GM18868 (cell line): ENCODE measurements around the gene P3H2.
"Not testable (repeated sequence)": the region's sequence is repeated elsewhere in the genome, so short reads cannot be mapped to it uniquely, and the experiment has no call there.

Source experiments
- ATAC-seq: cut with Tn5 transposase; IDR thresholded peaks from one replicate; pipeline ENCODE4 v1.9.1; 2021; ENCODE audit warnings: mild to moderate bottlenecking, moderate library complexity; ENCODE audit not compliant: unreplicated experiment

Gene P3H2

GRCh38 chr3:190086191-190086590, 34.5 kb downstream of the P3H2 start:
- peak; percentile 62 for ATAC-seq

GRCh38 chr3:190084983-190085382, 35.7 kb downstream of the P3H2 start:
- ATAC-seq = no peak

- no peak for ATAC-seq
Measured at GRCh38 chr3:190083635-190084034, 37.1 kb downstream of the P3H2 start.

GRCh38 chr3:190081389-190081788, 39.3 kb downstream of the P3H2 start:
- ATAC-seq = peak; percentile 57

- ATAC-seq = not testable (repeated sequence)
Measured at GRCh38 chr3:190079173-190079572, 41.5 kb downstream of the P3H2 start.

- ATAC-seq = no peak
Measured at GRCh38 chr3:190077395-190078045, 43.2 kb downstream of the P3H2 start.

- no peak for ATAC-seq
Measured at GRCh38 chr3:190076601-190077394, 43.9 kb downstream of the P3H2 start.

- no peak for ATAC-seq
Measured at GRCh38 chr3:190076136-190076535, 44.6 kb downstream of the P3H2 start.

- peak; percentile 60 for ATAC-seq
Measured at GRCh38 chr3:190074817-190075216, 45.9 kb downstream of the P3H2 start.

GRCh38 chr3:190073264-190074008, 47.3 kb downstream of the P3H2 start:
- ATAC-seq = peak; percentile 52

- ATAC-seq = no peak
Measured at GRCh38 chr3:190072856-190073255, 47.8 kb downstream of the P3H2 start.

- ATAC-seq = not testable (repeated sequence)
Measured at GRCh38 chr3:190071921-190072320, 48.8 kb downstream of the P3H2 start.

GRCh38 chr3:190070622-190071347, 49.9 kb downstream of the P3H2 start:
- ATAC-seq = no peak

- ATAC-seq = no peak
Measured at GRCh38 chr3:190065204-190065603, 55.5 kb downstream of the P3H2 start.

GRCh38 chr3:190064659-190065058, 56.0 kb downstream of the P3H2 start:
- no peak for ATAC-seq

GRCh38 chr3:190064112-190064511, 56.6 kb downstream of the P3H2 start:
- no peak for ATAC-seq

- no peak for ATAC-seq
Measured at GRCh38 chr3:190063490-190063889, 57.2 kb downstream of the P3H2 start.

GRCh38 chr3:190060192-190060775, 60.4 kb downstream of the P3H2 start:
- ATAC-seq = no peak

- no peak for ATAC-seq
Measured at GRCh38 chr3:190059242-190059590, 61.5 kb downstream of the P3H2 start.

GRCh38 chr3:190058521-190059241, 62.0 kb downstream of the P3H2 start:
- no peak for ATAC-seq
